ENCODE data around the gene PRR20A.
"Not testable (repeated sequence)": the region's sequence is repeated elsewhere in the genome, so short reads cannot be mapped to it uniquely, and the experiment has no call there.

The PRR20A gene

GRCh38 chr13:57140235-57140968, at the start of gene PRR20A:
Gene PRR20A (plus strand): TSS chr13:57140918. CDS start chr13:57141305, 387 bp downstream.
- H3K9me3 Mint-ChIP-seq, H3K4me1 Mint-ChIP-seq, H3K27ac Mint-ChIP-seq, H3K4me3 Mint-ChIP-seq, H3K27me3 Mint-ChIP-seq, DNase-seq, ATAC-seq: not testable (repeated sequence)

GRCh38 chr13:57114945-57115344, 25.8 kb upstream of the PRR20A start:
- Mint-ChIP-seq H3K27me3 (no peaks in the 10 kb centered on the region), H3K27ac (no peak overlapping the region), H3K9me3 (peaks cover 16 to 26% of the 10 kb centered on the region in 2 donors)

GRCh38 chr13:57123681-57124080, 17.0 kb upstream of the PRR20A start:
- Mint-ChIP-seq H3K4me1 (no peaks in the 10 kb centered on the region), H3K27ac (no peak overlapping the region), H3K27me3 (no peaks in the 10 kb centered on the region), H3K4me3 (no peak overlapping the region), H3K9me3 (no peaks in the 10 kb centered on the region)
- DNase-seq (no peak), ATAC-seq (no peak)

More at GRCh38 chr13:57114945-57115344, 25.8 kb upstream of the PRR20A start:
- no peaks in the 10 kb centered on the region for H3K4me1 Mint-ChIP-seq
- H3K4me3 Mint-ChIP-seq, result no peak overlapping the region
- no peak for ATAC-seq
- DNase-seq, result no peak

- DNase-seq, result no peak
- no peak for ATAC-seq
- Mint-ChIP-seq H3K9me3 (no peaks in the 10 kb centered on the region), H3K4me1 (no peaks in the 10 kb centered on the region), H3K27ac (no peak overlapping the region), H3K27me3 (no peaks in the 10 kb centered on the region), H3K4me3 (no peak overlapping the region)
Observed at GRCh38 chr13:57128909-57129308, 11.8 kb upstream of the PRR20A start.

GRCh38 chr13:57136093-57136492, 4.6 kb upstream of the PRR20A start:
- Mint-ChIP-seq H3K4me3 (no peak overlapping the region), H3K4me1 (no peaks in the 10 kb centered on the region), H3K9me3 (no peaks in the 10 kb centered on the region), H3K27ac (no peak overlapping the region), H3K27me3 (no peaks in the 10 kb centered on the region)
- ATAC-seq, result no peak
- no peak for DNase-seq

GRCh38 chr13:57137585-57137984, 3.1 kb upstream of the PRR20A start:
- Mint-ChIP-seq H3K27ac (no peak overlapping the region), H3K4me1 (no peaks in the 10 kb centered on the region), H3K9me3 (no peaks in the 10 kb centered on the region), H3K4me3 (no peak overlapping the region), H3K27me3 (no peaks in the 10 kb centered on the region)
- ATAC-seq (no peak), DNase-seq (no peak)

- ATAC-seq (no peak), DNase-seq (no peak)
- H3K4me3 Mint-ChIP-seq, result no peak overlapping the region
- no peaks in the 10 kb centered on the region for H3K27me3 Mint-ChIP-seq
- no peaks in the 10 kb centered on the region for H3K9me3 Mint-ChIP-seq
- no peaks in the 10 kb centered on the region for H3K4me1 Mint-ChIP-seq
- H3K27ac Mint-ChIP-seq, result no peak overlapping the region
Observed at GRCh38 chr13:57138988-57139387, 1.7 kb upstream of the PRR20A start.

- ATAC-seq, H3K9me3 Mint-ChIP-seq, H3K27ac Mint-ChIP-seq, H3K4me1 Mint-ChIP-seq, DNase-seq, H3K4me3 Mint-ChIP-seq, H3K27me3 Mint-ChIP-seq: not testable (repeated sequence)
Observed at GRCh38 chr13:57139781-57140180, 937 bp upstream of the PRR20A start.

GRCh38 chr13:57147188-57147587, 6.5 kb downstream of the PRR20A start, which contains the start of gene PRR20B:
Gene PRR20B (plus strand): TSS chr13:57147488. CDS start chr13:57147875, 387 bp downstream.
- not testable (repeated sequence) for H3K27me3 Mint-ChIP-seq, H3K27ac Mint-ChIP-seq, ATAC-seq, H3K9me3 Mint-ChIP-seq, H3K4me1 Mint-ChIP-seq, H3K4me3 Mint-ChIP-seq, DNase-seq

GRCh38 chr13:57148106-57148505, 7.4 kb downstream of the PRR20A start:
- not testable (repeated sequence) for H3K4me3 Mint-ChIP-seq

GRCh38 chr13:57153761-57154160, 13.0 kb downstream of the PRR20A start, which contains the start of gene PRR20C:
Gene PRR20C (plus strand): TSS chr13:57154061. CDS start chr13:57154448, 387 bp downstream.
- DNase-seq, H3K9me3 Mint-ChIP-seq, H3K4me1 Mint-ChIP-seq, H3K4me3 Mint-ChIP-seq, ATAC-seq, H3K27me3 Mint-ChIP-seq, H3K27ac Mint-ChIP-seq: not testable (repeated sequence)

More at GRCh38 chr13:57148106-57148505, 7.4 kb downstream of the PRR20A start:
- H3K27me3 Mint-ChIP-seq, H3K4me1 Mint-ChIP-seq, ATAC-seq, DNase-seq, H3K9me3 Mint-ChIP-seq, H3K27ac Mint-ChIP-seq: not testable (repeated sequence)

- H3K27me3 Mint-ChIP-seq, result not testable (repeated sequence)
Observed at GRCh38 chr13:57160332-57160731, 19.6 kb downstream of the PRR20A start, which contains the start of gene PRR20D. Gene PRR20D (plus strand): TSS chr13:57160632. CDS start chr13:57161019, 387 bp downstream.

GRCh38 chr13:57166897-57167296, 26.2 kb downstream of the PRR20A start, which contains the start of gene PRR20E:
Gene PRR20E (plus strand): TSS chr13:57167197. CDS start chr13:57167584, 387 bp downstream.
- not testable (repeated sequence) for ATAC-seq, H3K4me3 Mint-ChIP-seq, H3K27me3 Mint-ChIP-seq, H3K9me3 Mint-ChIP-seq, H3K27ac Mint-ChIP-seq, DNase-seq, H3K4me1 Mint-ChIP-seq

More at GRCh38 chr13:57160332-57160731, 19.6 kb downstream of the PRR20A start, which contains the start of gene PRR20D:
- DNase-seq, H3K4me1 Mint-ChIP-seq, H3K27ac Mint-ChIP-seq, ATAC-seq, H3K4me3 Mint-ChIP-seq, H3K9me3 Mint-ChIP-seq: not testable (repeated sequence)

- ATAC-seq (no peak), DNase-seq (no peak)
- Mint-ChIP-seq H3K4me1 (no peaks in the 10 kb centered on the region), H3K9me3 (no peaks in the 10 kb centered on the region), H3K4me3 (no peak overlapping the region), H3K27me3 (no peaks in the 10 kb centered on the region), H3K27ac (no peak overlapping the region)
Observed at GRCh38 chr13:57191667-57192066, 50.9 kb downstream of the PRR20A start.
